Upper lobe of left lung (tissue), 4 donors: ENCODE measurements around the gene NPHP4.

ENCODE experiments used
- POLR2A ChIP-seq, 4 donors: fragments of 450-650 bp; IDR thresholded peaks; one replicate each; pipeline ENCODE4 v1.5.1; 2016 to 2017; ENCODE audit warnings: antibody characterized with exemption in 4 of 4, mild to moderate bottlenecking in 2 of 4
- TF ChIP-seq, protein P1 (sequence below), 6 experiments: fragments of 450-650 bp in 4 of 6; fragments of 200-600 bp in 2 of 6; sonication (generic) in 2 of 6; IDR thresholded peaks; one replicate each; pipeline ENCODE4 v1.5.1; 2016 to 2019; ENCODE audit warnings: antibody characterized with exemption in 6 of 6

- TF ChIP-seq POLR2A (IDR thresholded peaks at IDR 0.05) = no peak
- TF ChIP-seq, protein P1, sequence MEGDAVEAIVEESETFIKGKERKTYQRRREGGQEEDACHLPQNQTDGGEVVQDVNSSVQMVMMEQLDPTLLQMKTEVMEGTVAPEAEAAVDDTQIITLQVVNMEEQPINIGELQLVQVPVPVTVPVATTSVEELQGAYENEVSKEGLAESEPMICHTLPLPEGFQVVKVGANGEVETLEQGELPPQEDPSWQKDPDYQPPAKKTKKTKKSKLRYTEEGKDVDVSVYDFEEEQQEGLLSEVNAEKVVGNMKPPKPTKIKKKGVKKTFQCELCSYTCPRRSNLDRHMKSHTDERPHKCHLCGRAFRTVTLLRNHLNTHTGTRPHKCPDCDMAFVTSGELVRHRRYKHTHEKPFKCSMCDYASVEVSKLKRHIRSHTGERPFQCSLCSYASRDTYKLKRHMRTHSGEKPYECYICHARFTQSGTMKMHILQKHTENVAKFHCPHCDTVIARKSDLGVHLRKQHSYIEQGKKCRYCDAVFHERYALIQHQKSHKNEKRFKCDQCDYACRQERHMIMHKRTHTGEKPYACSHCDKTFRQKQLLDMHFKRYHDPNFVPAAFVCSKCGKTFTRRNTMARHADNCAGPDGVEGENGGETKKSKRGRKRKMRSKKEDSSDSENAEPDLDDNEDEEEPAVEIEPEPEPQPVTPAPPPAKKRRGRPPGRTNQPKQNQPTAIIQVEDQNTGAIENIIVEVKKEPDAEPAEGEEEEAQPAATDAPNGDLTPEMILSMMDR (IDR thresholded peaks at IDR 0.05) = no peak
Measured at GRCh38 chr1:5865056-5865455, 127.2 kb downstream of the NPHP4 start.
